ENCODE measurements around the gene OTOG.

Gene OTOG

DNA sequence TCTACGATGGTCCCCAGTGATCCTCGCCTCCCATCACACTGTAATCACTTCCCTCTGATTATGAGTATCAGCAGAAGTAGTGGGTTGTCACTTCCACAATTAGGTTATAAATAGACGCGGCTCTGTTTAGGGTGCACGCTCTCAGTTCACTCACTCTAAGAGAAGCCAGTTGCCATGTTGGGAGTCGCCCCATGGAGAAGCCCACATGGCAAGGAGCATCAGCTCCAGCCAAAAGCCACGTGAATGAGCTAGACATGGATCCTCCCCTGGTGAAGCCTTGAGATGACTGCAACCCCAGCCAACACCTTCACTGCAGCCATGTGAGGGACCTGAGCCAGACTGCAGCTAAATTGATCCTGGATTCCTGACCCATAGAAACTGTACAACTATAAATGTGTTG, 145.9 kb downstream of the OTOG start:
- no peak overlapping the region for H3K4me3 ChIP-seq (ENCODE audit: low read depth, low read length)
- DNase-seq (ENCODE audit: low read depth), result no peak
- TF ChIP-seq, protein P1, sequence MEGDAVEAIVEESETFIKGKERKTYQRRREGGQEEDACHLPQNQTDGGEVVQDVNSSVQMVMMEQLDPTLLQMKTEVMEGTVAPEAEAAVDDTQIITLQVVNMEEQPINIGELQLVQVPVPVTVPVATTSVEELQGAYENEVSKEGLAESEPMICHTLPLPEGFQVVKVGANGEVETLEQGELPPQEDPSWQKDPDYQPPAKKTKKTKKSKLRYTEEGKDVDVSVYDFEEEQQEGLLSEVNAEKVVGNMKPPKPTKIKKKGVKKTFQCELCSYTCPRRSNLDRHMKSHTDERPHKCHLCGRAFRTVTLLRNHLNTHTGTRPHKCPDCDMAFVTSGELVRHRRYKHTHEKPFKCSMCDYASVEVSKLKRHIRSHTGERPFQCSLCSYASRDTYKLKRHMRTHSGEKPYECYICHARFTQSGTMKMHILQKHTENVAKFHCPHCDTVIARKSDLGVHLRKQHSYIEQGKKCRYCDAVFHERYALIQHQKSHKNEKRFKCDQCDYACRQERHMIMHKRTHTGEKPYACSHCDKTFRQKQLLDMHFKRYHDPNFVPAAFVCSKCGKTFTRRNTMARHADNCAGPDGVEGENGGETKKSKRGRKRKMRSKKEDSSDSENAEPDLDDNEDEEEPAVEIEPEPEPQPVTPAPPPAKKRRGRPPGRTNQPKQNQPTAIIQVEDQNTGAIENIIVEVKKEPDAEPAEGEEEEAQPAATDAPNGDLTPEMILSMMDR (IDR thresholded peaks at IDR 0.05; ENCODE audit: low read depth, low read length, missing control alignments), result no peak

DNA sequence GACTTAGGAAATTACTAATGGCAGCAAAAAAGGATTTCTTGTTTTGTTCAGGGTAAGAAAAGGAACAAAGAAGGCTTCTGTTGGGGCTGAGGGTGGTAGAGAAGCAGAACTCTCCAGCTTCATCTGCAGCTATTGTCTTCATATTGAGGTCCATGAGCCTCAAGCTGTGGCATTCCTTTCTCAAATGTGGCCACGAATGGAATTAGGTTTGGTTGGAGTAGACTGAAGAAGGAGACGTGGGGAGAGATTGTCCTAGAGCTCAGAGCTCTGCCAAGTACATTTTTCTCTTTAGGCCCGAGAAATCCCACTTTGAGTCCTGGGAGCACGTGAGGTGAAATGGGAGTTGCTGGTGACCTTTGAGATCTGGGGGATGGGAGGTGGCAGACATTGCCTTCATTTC, 146.5 kb downstream of the OTOG start:
- DNase-seq (ENCODE audit: low read depth), result no peak
- no peak overlapping the region for H3K4me3 ChIP-seq (ENCODE audit: low read depth, low read length)
- TF ChIP-seq, protein P1 (IDR thresholded peaks at IDR 0.05; ENCODE audit: low read depth, low read length, missing control alignments), result no peak

DNA sequence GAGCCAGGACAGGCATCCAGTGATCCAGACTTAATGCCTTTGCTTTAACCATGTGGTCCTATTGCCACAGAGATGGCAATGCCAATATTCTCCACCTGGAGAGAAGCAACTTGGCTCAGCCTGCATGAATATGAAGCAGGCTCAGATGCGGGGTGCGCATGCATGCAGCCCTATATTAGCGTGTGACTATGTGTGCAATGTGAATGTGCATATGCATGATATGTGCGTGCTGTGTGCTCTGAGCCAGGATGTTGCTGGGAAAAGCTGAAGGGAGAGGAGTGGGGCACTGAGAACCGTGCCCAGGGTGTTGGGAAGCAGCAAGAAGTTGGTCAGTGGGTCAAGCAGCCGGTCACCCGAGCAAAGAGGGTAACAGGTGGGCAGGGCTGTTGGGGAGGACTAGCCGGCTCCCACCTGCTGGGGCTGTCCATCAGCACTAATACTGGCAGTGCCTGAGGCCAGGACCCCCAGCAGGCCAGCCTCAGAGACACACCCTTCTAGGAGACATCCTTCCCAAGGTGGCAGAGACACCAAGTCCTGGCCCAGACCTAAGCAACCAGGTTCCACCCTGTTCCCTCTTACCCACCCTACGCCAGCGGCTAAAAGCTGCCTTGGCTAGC, 147.5 kb downstream of the OTOG start:
- DNase-seq (ENCODE audit: low read depth), result no peak
- TF ChIP-seq, protein P1 (IDR thresholded peaks at IDR 0.05; ENCODE audit: low read depth, low read length, missing control alignments), result no peak
- H3K4me3 ChIP-seq (ENCODE audit: low read depth, low read length), result no peak overlapping the region

DNA sequence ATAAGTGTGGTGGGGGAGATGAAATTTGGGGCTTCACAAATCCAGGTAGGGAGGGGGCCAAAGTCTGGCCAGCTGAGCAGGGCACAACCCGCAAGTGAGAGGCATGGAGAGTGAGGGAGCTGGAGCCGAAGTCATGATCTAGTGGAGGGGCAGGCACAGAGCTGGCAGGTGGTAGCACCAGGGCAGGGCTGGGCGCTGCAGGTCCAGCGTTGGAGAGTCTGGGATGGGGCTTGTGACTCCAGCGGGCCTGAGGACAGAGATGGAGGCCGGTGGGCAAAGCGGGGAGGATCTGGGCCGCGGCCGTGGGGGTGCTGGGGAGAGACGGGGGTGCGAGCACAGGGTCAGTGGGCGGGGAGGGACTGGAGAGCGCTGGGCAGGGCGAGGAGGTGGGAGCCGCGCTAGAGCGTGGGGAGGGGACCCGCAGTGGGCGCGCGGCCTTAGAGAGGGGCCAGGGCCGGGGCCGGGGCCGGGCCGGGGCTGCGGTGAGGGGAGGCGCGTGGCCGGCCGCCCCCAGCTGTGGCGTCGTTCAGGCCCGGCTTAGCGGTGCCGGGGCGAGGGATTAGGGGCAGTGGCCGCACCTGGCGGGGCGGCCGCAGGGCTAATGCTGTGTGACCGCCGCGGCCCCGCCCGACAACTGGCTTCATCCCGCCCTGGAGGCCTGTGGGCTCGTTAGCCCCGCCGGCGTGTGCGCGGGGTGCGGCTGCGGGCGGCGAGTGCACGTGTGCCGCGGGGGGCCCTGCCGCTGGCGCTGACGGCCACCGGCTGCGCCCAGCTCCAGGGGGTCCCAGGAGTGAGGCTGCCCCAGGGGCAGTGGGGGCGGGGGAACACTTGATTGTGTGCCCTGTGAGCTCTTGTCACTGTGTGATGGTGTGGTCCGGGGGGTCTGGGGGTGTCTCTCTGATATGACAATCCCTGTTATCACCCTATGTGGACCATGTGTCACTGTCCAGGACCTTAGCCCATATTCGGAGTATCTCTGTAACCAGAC, 148.7 kb downstream of the OTOG start:
- TF ChIP-seq, protein P1 (IDR thresholded peaks at IDR 0.05; ENCODE audit: low read depth, low read length, missing control alignments), result no peak
- no peak for DNase-seq (ENCODE audit: low read depth)
- no peak overlapping the region for H3K4me3 ChIP-seq (ENCODE audit: low read depth, low read length)

DNA sequence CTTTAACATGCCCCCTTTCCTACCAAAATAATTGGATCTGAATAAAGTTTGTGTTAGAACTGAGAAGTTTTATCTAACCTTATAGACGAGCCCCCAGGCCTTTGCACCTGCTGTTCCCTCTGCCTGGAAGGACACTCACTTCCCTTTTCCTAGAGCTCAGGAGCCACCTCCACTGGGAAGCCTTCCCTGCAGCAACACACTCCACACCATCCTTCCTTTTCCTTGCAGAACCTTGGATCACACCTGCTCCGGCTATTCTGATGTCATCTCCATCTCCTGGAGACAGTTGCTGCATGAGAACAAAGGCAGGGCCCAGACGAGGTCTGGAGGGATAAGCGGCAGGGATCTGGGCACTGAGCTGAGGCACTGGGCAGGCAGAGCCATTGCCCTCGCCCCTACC, 149.7 kb downstream of the OTOG start:
- TF ChIP-seq, protein P1 (IDR thresholded peaks at IDR 0.05; ENCODE audit: low read depth, low read length, missing control alignments), result no peak
- no peak overlapping the region for H3K4me3 ChIP-seq (ENCODE audit: low read depth, low read length)
- no peak for DNase-seq (ENCODE audit: low read depth)
